Osteoblast (primary cell): Measurements from ENCODE around the gene LRRC4C. TPM values are rescaled to one million over a fixed set of nuclear protein-coding genes. Genes with fewer than 3 reads are reported as not detected.
"Not testable (repeated sequence)": the region's sequence is repeated elsewhere in the genome, so short reads cannot be mapped to it uniquely, and the experiment has no call there.

Source experiments
- DNase-seq: peaks from one replicate; pipeline ENCODE4 v3.0.0; 2011; ENCODE audit warnings: low spot score, mixed read lengths; ENCODE audit not compliant: insufficient read length; ENCODE audit errors: missing footprints
- H2AFZ ChIP-seq: 2 replicates; pipeline ENCODE4 v1.6.0; 2011; ENCODE audit warnings: mild to moderate bottlenecking, low read length
- H3K27ac ChIP-seq: 2 replicates; pipeline ENCODE4 v1.5.1; 2011; ENCODE audit warnings: mild to moderate bottlenecking, low read depth, low read length, moderate library complexity
- H3K27me3 ChIP-seq: 2 replicates; pipeline ENCODE4 v1.6.0; 2012; ENCODE audit warnings: mild to moderate bottlenecking, control low read depth, inconsistent platforms, low read length, moderate library complexity; ENCODE audit not compliant: insufficient read depth
- H3K36me3 ChIP-seq: 2 replicates; pipeline ENCODE4 v1.5.1; 2011; ENCODE audit warnings: mild to moderate bottlenecking, low read length, control low read depth, moderate library complexity; ENCODE audit not compliant: insufficient read depth
- H3K4me1 ChIP-seq: 2 replicates; pipeline ENCODE4 v1.5.1; 2011; ENCODE audit warnings: mild to moderate bottlenecking, low read length, control low read depth, moderate library complexity; ENCODE audit not compliant: insufficient read depth
- H3K4me2 ChIP-seq: 2 replicates; pipeline ENCODE4 v1.6.0; 2011; ENCODE audit warnings: mild to moderate bottlenecking, low read length; ENCODE audit not compliant: insufficient read depth
- H3K4me3 ChIP-seq: fragments of 200-600 bp; sonication (generic); 3 replicates; pipeline ENCODE4 v1.5.1; 2012; ENCODE audit warnings: mild to moderate bottlenecking, low read length, inconsistent platforms; ENCODE audit not compliant: insufficient read depth
- H3K79me2 ChIP-seq: 2 replicates; pipeline ENCODE4 v1.6.0; 2012; ENCODE audit warnings: mild to moderate bottlenecking, low read length, control low read depth, inconsistent platforms; ENCODE audit not compliant: insufficient read depth
- H3K9me3 ChIP-seq: 2 replicates; pipeline ENCODE4 v1.5.1; 2011; ENCODE audit warnings: low read depth, low read length, control low read depth
- H4K20me1 ChIP-seq: 2 replicates; pipeline ENCODE4 v1.6.0; 2012; ENCODE audit warnings: mild to moderate bottlenecking, low read length, control low read depth; ENCODE audit not compliant: insufficient read depth
- CTCF ChIP-seq: IDR thresholded peaks from 2 replicates; pipeline ENCODE4 v1.5.1; 2011; ENCODE audit warnings: mild to moderate bottlenecking, low read depth, low read length, moderate library complexity; ENCODE audit errors: extremely low read depth
- total RNA-seq: library from RNA; depleted of rRNA; stranded (reverse); fragments of >200 nt; gene quantifications from 2 replicates; pipeline ENCODE4 v1.2.3, GENCODE V29; 2012

The LRRC4C gene
- total RNA-seq, 1 donor: 2.2 TPM

GRCh38 chr11:40170078-40170477, 1289.4 kb downstream of the LRRC4C start:
- H2AFZ ChIP-seq: no peak overlapping the region
- H3K4me1 ChIP-seq: no peaks in the 10 kb centered on the region
- H3K4me3 ChIP-seq: no peak overlapping the region
- no peak overlapping the region for H3K27ac ChIP-seq
- H3K36me3 ChIP-seq: no peaks in the 10 kb centered on the region
- H4K20me1 ChIP-seq: no peaks in the 10 kb centered on the region
- H3K79me2 ChIP-seq: no peaks in the 10 kb centered on the region
- H3K27me3 ChIP-seq: no peaks in the 10 kb centered on the region
- no peak for DNase-seq
- no peak overlapping the region for H3K4me2 ChIP-seq
- no peak for TF ChIP-seq CTCF
- H3K9me3 ChIP-seq: no peaks in the 10 kb centered on the region

- Histone ChIP-seq H3K4me3 (no peak overlapping the region), H4K20me1 (no peaks in the 10 kb centered on the region), H3K4me2 (no peak overlapping the region), H3K27ac (no peak overlapping the region), H2AFZ (no peak overlapping the region), H3K4me1 (no peaks in the 10 kb centered on the region), H3K9me3 (no peaks in the 10 kb centered on the region), H3K27me3 (no peaks in the 10 kb centered on the region), H3K79me2 (no peaks in the 10 kb centered on the region), H3K36me3 (no peaks in the 10 kb centered on the region)
- TF ChIP-seq CTCF: no peak
- DNase-seq: no peak
Measured at GRCh38 chr11:40168414-40168813, 1291.0 kb downstream of the LRRC4C start.

GRCh38 chr11:40167805-40168204, 1291.6 kb downstream of the LRRC4C start:
- not testable (repeated sequence) for H2AFZ ChIP-seq, H3K4me2 ChIP-seq, H3K79me2 ChIP-seq, DNase-seq, H3K27me3 ChIP-seq, H3K36me3 ChIP-seq, H3K4me1 ChIP-seq, H3K27ac ChIP-seq, H4K20me1 ChIP-seq, H3K4me3 ChIP-seq, H3K9me3 ChIP-seq

- Histone ChIP-seq H3K4me3 (no peak overlapping the region), H2AFZ (no peak overlapping the region)
- no peak for TF ChIP-seq CTCF
Measured at GRCh38 chr11:40166892-40167291, 1292.6 kb downstream of the LRRC4C start.

More at GRCh38 chr11:40166892-40167291, 1292.6 kb downstream of the LRRC4C start:
- DNase-seq: no peak
- no peak overlapping the region for H3K27ac ChIP-seq
- no peaks in the 10 kb centered on the region for H3K79me2 ChIP-seq
- H4K20me1 ChIP-seq: no peaks in the 10 kb centered on the region
- no peaks in the 10 kb centered on the region for H3K4me1 ChIP-seq
- H3K36me3 ChIP-seq: no peaks in the 10 kb centered on the region
- no peaks in the 10 kb centered on the region for H3K9me3 ChIP-seq
- H3K27me3 ChIP-seq: no peaks in the 10 kb centered on the region
- H3K4me2 ChIP-seq: no peak overlapping the region
